Adrenal gland (tissue), 12 donors: ENCODE data around the gene PDE4C. TPM values are rescaled to one million over a fixed set of nuclear protein-coding genes. Genes with fewer than 3 reads are reported as not detected.

Experiments used
- DNase-seq, 7 donors: peaks; one replicate each; pipeline ENCODE4 v3.0.0-alpha.2; 2019 to 2020
- H3K27ac ChIP-seq, 5 donors: fragments of 200-600 bp; sonication (generic) in 4 of 5; 1 replicate in 3 of 5; 2 replicates in 2 of 5; pipeline versions ENCODE4 v1.5.1 to v1.8.0; 2016 to 2020; ENCODE audit warnings: mild to moderate bottlenecking in 1 of 5
- H3K27me3 ChIP-seq: fragments of 200-600 bp; 2 replicates; pipeline ENCODE4 v1.8.0; 2021
- H3K36me3 ChIP-seq, 2 donors: fragments of 200-600 bp; replicated peaks in 1 of 2; 1 replicate in 1 of 2; 2 replicates in 1 of 2; pipeline versions ENCODE4 v1.5.1 to v1.8.0; 2018 to 2022
- H3K4me1 ChIP-seq, 2 donors: fragments of 200-600 bp; replicated peaks in 1 of 2; 1 replicate in 1 of 2; 2 replicates in 1 of 2; pipeline versions ENCODE4 v1.5.1 to v1.8.0; 2018 to 2021
- H3K4me3 ChIP-seq, 4 donors: fragments of 200-600 bp; sonication (generic) in 3 of 4; one replicate each; pipeline ENCODE4 v1.5.1; 2016 to 2018
- H3K9me3 ChIP-seq, 3 donors: fragments of 200-600 bp; sonication (generic) in 1 of 3; replicated peaks in 1 of 3; 1 replicate in 2 of 3; 2 replicates in 1 of 3; pipeline versions ENCODE4 v1.5.1 to v1.8.0; 2016 to 2021
- CTCF ChIP-seq, 6 experiments: fragments of 450-650 bp in 4 of 6; fragments of 200-600 bp in 2 of 6; sonication (generic) in 1 of 6; IDR thresholded peaks; 1 replicate in 5 of 6; 2 replicates in 1 of 6; pipeline versions ENCODE4 v1.5.1 to v1.8.0; 2016 to 2021; ENCODE audit warnings: antibody characterized with exemption in 6 of 6, mild to moderate bottlenecking in 2 of 6, moderate library complexity in 1 of 6
- POLR2A ChIP-seq, 2 donors: fragments of 450-650 bp; IDR thresholded peaks; one replicate each; pipeline ENCODE4 v1.6.1; 2017; ENCODE audit warnings: antibody characterized with exemption in 2 of 2, mild to moderate bottlenecking in 2 of 2, moderate library complexity in 1 of 2
- WGBS, 4 donors: extraction: QIAGEN DNeasy Blood & Tissue Kit in 2 of 4; methylation state at CpG; one replicate each; pipeline versions ENCODE4 v1.1.5 to v1.1.7; 2013 to 2017; 5-methylcytosine and 5-hydroxymethylcytosine counted together
- intact Hi-C, 2 donors: fragments of 100-400 bp; cut with DNase I; formaldehyde crosslinking; loops; one replicate each; pipeline versions ENCODE4 v1.14.1 to v1.15.0; 2022 to 2023
- polyA plus RNA-seq, 3 donors: library from polyadenylated mRNA; stranded (reverse); fragments of 200-250 nt in 2 of 3; fragments of 350-450 nt in 1 of 3; fragmentation: Illumina TruSeq in 1 of 3; extraction: RNeasy Lipid Tissue Mini Kit (QIAGEN cat#74804) in 1 of 3; gene quantifications; one replicate each; pipeline ENCODE4 v1.2.3, GENCODE V29; 2013 to 2014
- total RNA-seq, 9 donors: library from RNA; depleted of rRNA in 4 of 9; stranded (reverse); fragments of >200 nt in 4 of 9; fragments of 120-200 nt in 1 of 9; fragmentation: NEBNext Ultra II Directional in 1 of 9; extraction: Animal tissue kit (Norgen Biotek cat#: 25700) in 1 of 9; gene quantifications; one replicate each; pipeline versions ENCODE4 v1.1.0 to v1.2.4, GENCODE V29; 2013 to 2023
- donor health status: healthy with polysubstance abuse.
- donor health status: Bipolar disorder and iron deficiency.
- donor health status: DM: yes; HTN: yes; CAD: no.
- donor health status: DM: no; HTN: no; CAD: no.
- donor health status: DM: no; HTN: no; CAD: no.
- donor health status: DM: yes; HTN: yes; CAD: no.

Gene PDE4C
- total and polyA plus RNA-seq, 12 donors, result 0.11 to 2.4 (median 0.61) TPM; not detected in 1

- Histone ChIP-seq H3K4me1 (peaks cover 21 to 27% of the 10 kb centered on the region in 2 donors), H3K9me3 (no peaks in the 10 kb centered on the region), H3K4me3 (peak overlapping the region in 1 of 4 donors; percentile 64), H3K27me3 (no peaks in the 10 kb centered on the region), H3K27ac (no peak overlapping the region), H3K36me3 (peaks cover 0 to 4% of the 10 kb centered on the region in 2 donors)
- intact Hi-C loops, result no loop called here
- TF ChIP-seq CTCF (IDR thresholded peaks at IDR 0.05) (no peak), POLR2A (IDR thresholded peaks at IDR 0.05) (no peak)
- no peak for DNase-seq
- WGBS, 4 donors, result 79 to 86% (median 83%) methylated on average over 7 to 11 of the region's 11 CpGs
These were observed 51.3 kb downstream of the PDE4C start for GRCh38 chr19:18174983-18175382.

Other genes with a start within 250 kb of the PDE4C start
- gene ARRDC2, start 218.3 kb downstream of the PDE4C start, total RNA-seq, result 10 to 100 TPM in 7 of 9 donors, 1 to 10 TPM in 2; 2.5 to 27.4 (median 15.8) TPM
- gene ARRDC2, start 218.3 kb downstream of the PDE4C start, polyA plus RNA-seq, result 10 to 100 TPM in 2 of 3 donors, 1 to 10 TPM in 1; 2.7 to 54.3 (median 20.8) TPM
- gene IL12RB1, start 139.5 kb downstream of the PDE4C start, total RNA-seq, result 1 to 10 TPM in 7 of 9 donors, under 1 TPM in 1, not detected in 1; 0.28 to 7.4 (median 2.1) TPM
- gene IL12RB1, start 139.5 kb downstream of the PDE4C start, polyA plus RNA-seq, result 1 to 10 TPM in 2 of 3 donors, under 1 TPM in 1; 0.84 to 1.8 (median 1.1) TPM
- gene MAST3, start 128.7 kb downstream of the PDE4C start, total RNA-seq, result 10 to 100 TPM in 6 of 9 donors, 1 to 10 TPM in 3; 1.6 to 18.6 (median 11.7) TPM
- 10 to 100 TPM in 1 of 3 donors, 1 to 10 TPM in 2; 1.8 to 19.1 (median 7.1) TPM for gene MAST3, start 128.7 kb downstream of the PDE4C start, polyA plus RNA-seq
- 100 to 1,000 TPM in 3 of 9 donors, 10 to 100 TPM in 6; 13.7 to 124 (median 79.2) TPM for gene PIK3R2, start 73.3 kb downstream of the PDE4C start, total RNA-seq
- 10 to 100 TPM in 2 of 3 donors, 1 to 10 TPM in 1; 6.7 to 21.0 (median 10.8) TPM for gene PIK3R2, start 73.3 kb downstream of the PDE4C start, polyA plus RNA-seq
- gene IFI30, start 52.6 kb downstream of the PDE4C start, total RNA-seq, result 100 to 1,000 TPM; 103 to 372 (median 169) TPM
- 100 to 1,000 TPM in 2 of 3 donors, 10 to 100 TPM in 1; 99.2 to 268 (median 158) TPM for gene IFI30, start 52.6 kb downstream of the PDE4C start, polyA plus RNA-seq
- gene MPV17L2, start 33.2 kb downstream of the PDE4C start, total RNA-seq, result 10 to 100 TPM; 10.3 to 47.4 (median 20.7) TPM
- gene MPV17L2, start 33.2 kb downstream of the PDE4C start, polyA plus RNA-seq, result 10 to 100 TPM; 21.1 to 41.4 (median 40.8) TPM
- 10 to 100 TPM in 3 of 9 donors, 1 to 10 TPM in 6; 2.3 to 32.3 (median 6.6) TPM for gene RAB3A, start 22.4 kb downstream of the PDE4C start, total RNA-seq
- gene RAB3A, start 22.4 kb downstream of the PDE4C start, polyA plus RNA-seq, result 10 to 100 TPM in 1 of 3 donors, 1 to 10 TPM in 2; 4.0 to 16.6 (median 5.8) TPM
- 1 to 10 TPM in 8 of 9 donors, under 1 TPM in 1; 0.30 to 5.4 (median 2.7) TPM for gene IQCN, start 48.0 kb upstream of the PDE4C start, total RNA-seq
- gene IQCN, start 48.0 kb upstream of the PDE4C start, polyA plus RNA-seq, result 10 to 100 TPM in 1 of 3 donors, 1 to 10 TPM in 1, under 1 TPM in 1; 0.59 to 45.2 (median 6.0) TPM
- gene JUND, start 55.2 kb upstream of the PDE4C start, total RNA-seq, result 100 to 1,000 TPM in 8 of 9 donors, 10 to 100 TPM in 1; 61.9 to 533 (median 350) TPM
- 100 to 1,000 TPM in 2 of 3 donors, 10 to 100 TPM in 1; 35.9 to 226 (median 104) TPM for gene JUND, start 55.2 kb upstream of the PDE4C start, polyA plus RNA-seq
- 100 to 1,000 TPM; 107 to 290 (median 169) TPM for gene LSM4, start 96.6 kb upstream of the PDE4C start, total RNA-seq
- gene LSM4, start 96.6 kb upstream of the PDE4C start, polyA plus RNA-seq, result 100 to 1,000 TPM; 105 to 195 (median 120) TPM
- 10 to 100 TPM; 19.0 to 89.2 (median 58.5) TPM for gene PGPEP1, start 114.2 kb upstream of the PDE4C start, total RNA-seq
- gene PGPEP1, start 114.2 kb upstream of the PDE4C start, polyA plus RNA-seq, result 10 to 100 TPM; 20.3 to 46.1 (median 21.1) TPM
- 10 to 100 TPM in 4 of 9 donors, 1 to 10 TPM in 4, under 1 TPM in 1; 0.90 to 29.2 (median 6.2) TPM for gene GDF15, start 159.7 kb upstream of the PDE4C start, total RNA-seq
- gene GDF15, start 159.7 kb upstream of the PDE4C start, polyA plus RNA-seq, result 1 to 10 TPM in 2 of 3 donors, under 1 TPM in 1; 0.33 to 5.3 (median 2.6) TPM
- gene LRRC25, start 171.2 kb upstream of the PDE4C start, total RNA-seq, result 10 to 100 TPM in 7 of 9 donors, 1 to 10 TPM in 2; 1.5 to 38.2 (median 21.6) TPM
- 10 to 100 TPM in 1 of 3 donors, 1 to 10 TPM in 2; 5.1 to 18.4 (median 8.5) TPM for gene LRRC25, start 171.2 kb upstream of the PDE4C start, polyA plus RNA-seq
- 100 to 1,000 TPM in 1 of 9 donors, 10 to 100 TPM in 8; 38.9 to 119 (median 69.9) TPM for gene SSBP4, start 193.0 kb upstream of the PDE4C start, total RNA-seq
- gene SSBP4, start 193.0 kb upstream of the PDE4C start, polyA plus RNA-seq, result 100 to 1,000 TPM in 2 of 3 donors, 1 to 10 TPM in 1; 9.1 to 160 (median 136) TPM
- gene ISYNA1, start 211.7 kb upstream of the PDE4C start, total RNA-seq, result 100 to 1,000 TPM in 3 of 9 donors, 10 to 100 TPM in 6; 32.3 to 211 (median 66.0) TPM
- 100 to 1,000 TPM in 2 of 3 donors, 1 to 10 TPM in 1; 3.2 to 313 (median 125) TPM for gene ISYNA1, start 211.7 kb upstream of the PDE4C start, polyA plus RNA-seq